Type B pancreatic cell (in vitro differentiated cells): Measurements from ENCODE around the gene COP1. TPM values are rescaled to one million over a fixed set of nuclear protein-coding genes. Genes with fewer than 3 reads are reported as not detected.

Experiments
- DNase-seq: peaks from one replicate; pipeline ENCODE4 v3.0.0; 2021; ENCODE audit warnings: mixed read lengths; ENCODE audit not compliant: unreplicated experiment; ENCODE audit errors: extremely low spot score
- H3K27ac Mint-ChIP-seq: 2 replicates; pipeline ENCODE4 v1.8.0; 2021; ENCODE audit warnings: mild to moderate bottlenecking, mixed read lengths
- H3K27me3 Mint-ChIP-seq: 2 replicates; pipeline ENCODE4 v1.8.0; 2021; ENCODE audit warnings: mixed read lengths
- H3K36me3 Mint-ChIP-seq: 2 replicates; pipeline ENCODE4 v1.8.0; 2021; ENCODE audit warnings: mixed read lengths
- H3K4me1 Mint-ChIP-seq: one replicate; pipeline ENCODE4 v1.8.0; 2021; ENCODE audit warnings: mixed read lengths; ENCODE audit not compliant: unreplicated experiment
- H3K4me3 Mint-ChIP-seq: 2 replicates; pipeline ENCODE4 v1.8.0; 2021; ENCODE audit warnings: mild to moderate bottlenecking, mixed read lengths
- H3K9me3 Mint-ChIP-seq: 2 replicates; pipeline ENCODE4 v1.8.0; 2021; ENCODE audit warnings: mixed read lengths
- total RNA-seq: library from RNA; stranded (reverse); gene quantifications from 2 replicates; pipeline ENCODE4 v1.2.1, GENCODE V29; 2021; ENCODE audit warnings: low replicate concordance
- TF ChIP-seq, protein P1 (sequence below): fragments of 200-600 bp; sonication (generic); conservative IDR thresholded peaks from 2 replicates; pipeline ENCODE4 v1.5.0; 2021; ENCODE audit warnings: antibody characterized with exemption, mild to moderate bottlenecking

COP1 gene
- total RNA-seq, 1 donor from 2014 or later, result 43.9 TPM

DNA sequence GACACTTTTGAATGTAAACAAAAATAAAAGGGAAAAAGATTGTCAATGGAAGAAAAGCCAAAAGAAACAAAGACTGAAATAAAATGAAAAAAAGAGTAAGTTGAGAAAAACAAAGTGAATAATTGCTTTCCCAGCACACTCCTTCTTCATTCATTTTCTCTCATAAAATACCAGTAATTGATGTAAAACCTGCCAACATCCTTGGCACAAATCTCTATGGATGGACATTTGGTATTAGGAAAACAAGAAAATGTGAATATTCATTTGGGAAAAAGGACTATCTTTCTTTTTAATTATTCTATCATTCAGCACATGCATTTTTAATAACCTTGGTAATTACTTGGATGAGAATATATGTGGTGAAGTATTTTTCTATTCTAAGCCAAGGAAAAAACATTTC, 259.3 kb downstream of the COP1 start:
- Mint-ChIP-seq H3K4me1 (no peaks in the 10 kb centered on the region), H3K9me3 (no peaks in the 10 kb centered on the region), H3K4me3 (no peak overlapping the region), H3K36me3 (peaks cover 26% of the 10 kb centered on the region), H3K27me3 (no peaks in the 10 kb centered on the region), H3K27ac (no peak overlapping the region)
- TF ChIP-seq, protein P1, sequence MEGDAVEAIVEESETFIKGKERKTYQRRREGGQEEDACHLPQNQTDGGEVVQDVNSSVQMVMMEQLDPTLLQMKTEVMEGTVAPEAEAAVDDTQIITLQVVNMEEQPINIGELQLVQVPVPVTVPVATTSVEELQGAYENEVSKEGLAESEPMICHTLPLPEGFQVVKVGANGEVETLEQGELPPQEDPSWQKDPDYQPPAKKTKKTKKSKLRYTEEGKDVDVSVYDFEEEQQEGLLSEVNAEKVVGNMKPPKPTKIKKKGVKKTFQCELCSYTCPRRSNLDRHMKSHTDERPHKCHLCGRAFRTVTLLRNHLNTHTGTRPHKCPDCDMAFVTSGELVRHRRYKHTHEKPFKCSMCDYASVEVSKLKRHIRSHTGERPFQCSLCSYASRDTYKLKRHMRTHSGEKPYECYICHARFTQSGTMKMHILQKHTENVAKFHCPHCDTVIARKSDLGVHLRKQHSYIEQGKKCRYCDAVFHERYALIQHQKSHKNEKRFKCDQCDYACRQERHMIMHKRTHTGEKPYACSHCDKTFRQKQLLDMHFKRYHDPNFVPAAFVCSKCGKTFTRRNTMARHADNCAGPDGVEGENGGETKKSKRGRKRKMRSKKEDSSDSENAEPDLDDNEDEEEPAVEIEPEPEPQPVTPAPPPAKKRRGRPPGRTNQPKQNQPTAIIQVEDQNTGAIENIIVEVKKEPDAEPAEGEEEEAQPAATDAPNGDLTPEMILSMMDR, result no peak
- DNase-seq, result no peak

DNA sequence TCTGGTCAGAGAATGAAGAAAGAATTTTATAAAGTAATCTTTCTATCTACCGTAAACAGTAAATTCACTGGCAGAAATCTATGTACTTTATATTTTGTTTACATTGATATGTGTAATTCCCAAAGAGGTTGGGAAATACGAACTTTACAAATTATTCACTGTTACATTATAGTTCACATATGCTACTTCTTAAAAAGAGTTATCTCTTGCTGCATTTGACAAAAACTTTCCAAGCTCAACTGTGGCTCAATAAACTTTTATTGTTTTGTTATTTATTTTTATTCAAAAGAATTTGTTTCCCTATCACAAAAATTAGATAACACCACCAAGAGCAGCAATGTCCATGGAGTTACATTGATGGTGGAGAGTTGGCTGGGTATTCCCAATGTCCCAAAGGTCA, 262.5 kb downstream of the COP1 start:
- peaks cover 44% of the 10 kb centered on the region for H3K36me3 Mint-ChIP-seq

DNA sequence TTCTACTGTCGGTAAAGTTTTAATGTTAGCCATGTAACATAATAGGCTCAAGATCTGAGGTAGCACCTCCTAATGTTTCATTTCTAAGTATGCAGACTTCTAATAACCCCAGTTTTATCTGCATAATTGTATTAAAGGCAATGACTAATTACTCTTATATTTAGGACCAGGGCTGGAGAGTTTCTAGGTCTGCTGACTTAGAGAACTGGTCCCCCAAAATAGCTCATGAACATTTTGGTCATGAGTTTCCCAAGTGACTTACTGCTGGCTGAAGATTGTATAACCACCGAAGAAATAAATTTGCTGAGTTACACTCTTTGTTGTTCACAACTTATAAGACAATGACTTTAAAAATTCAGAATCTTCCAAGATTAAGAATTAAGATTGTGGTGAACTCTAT, 265.9 kb downstream of the COP1 start:
- TF ChIP-seq, protein P1, result no peak
- no peaks in the 10 kb centered on the region for H3K4me1 Mint-ChIP-seq
- no peaks in the 10 kb centered on the region for H3K9me3 Mint-ChIP-seq
- H3K27me3 Mint-ChIP-seq, result no peaks in the 10 kb centered on the region
- peaks cover 48% of the 10 kb centered on the region for H3K36me3 Mint-ChIP-seq
- DNase-seq, result no peak
- H3K4me3 Mint-ChIP-seq, result no peak overlapping the region
- H3K27ac Mint-ChIP-seq, result no peak overlapping the region

More for the DNA sequence above, 262.5 kb downstream of the COP1 start:
- no peak for DNase-seq
- Mint-ChIP-seq H3K9me3 (no peaks in the 10 kb centered on the region), H3K4me1 (no peaks in the 10 kb centered on the region), H3K27me3 (no peaks in the 10 kb centered on the region), H3K4me3 (no peak overlapping the region), H3K27ac (no peak overlapping the region)
- TF ChIP-seq, protein P1, result no peak

DNA sequence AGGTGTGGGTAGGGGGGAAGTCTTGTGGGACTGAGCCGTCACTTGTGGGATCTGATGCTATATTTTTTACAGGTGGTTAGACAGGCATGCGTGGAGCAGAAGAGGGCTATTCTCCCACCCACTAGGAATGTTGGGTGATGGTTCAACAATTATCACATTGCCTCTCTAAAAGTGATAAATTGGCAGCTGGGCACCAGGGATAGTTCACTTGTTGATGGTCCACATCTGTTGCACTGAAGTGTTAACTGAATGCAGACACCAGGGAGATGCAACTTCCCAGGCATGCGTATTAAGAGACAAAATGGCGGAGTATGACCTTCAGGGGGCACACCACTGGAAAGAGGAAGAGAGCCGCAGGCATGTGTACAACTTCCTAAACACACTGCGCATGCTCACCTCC, 270.4 kb downstream of the COP1 start:
- Mint-ChIP-seq H3K9me3 (no peaks in the 10 kb centered on the region), H3K27me3 (no peaks in the 10 kb centered on the region), H3K4me1 (no peaks in the 10 kb centered on the region), H3K27ac (no peak overlapping the region), H3K36me3 (peaks cover 38% of the 10 kb centered on the region), H3K4me3 (no peak overlapping the region)
- DNase-seq, result no peak
- TF ChIP-seq, protein P1, result no peak

DNA sequence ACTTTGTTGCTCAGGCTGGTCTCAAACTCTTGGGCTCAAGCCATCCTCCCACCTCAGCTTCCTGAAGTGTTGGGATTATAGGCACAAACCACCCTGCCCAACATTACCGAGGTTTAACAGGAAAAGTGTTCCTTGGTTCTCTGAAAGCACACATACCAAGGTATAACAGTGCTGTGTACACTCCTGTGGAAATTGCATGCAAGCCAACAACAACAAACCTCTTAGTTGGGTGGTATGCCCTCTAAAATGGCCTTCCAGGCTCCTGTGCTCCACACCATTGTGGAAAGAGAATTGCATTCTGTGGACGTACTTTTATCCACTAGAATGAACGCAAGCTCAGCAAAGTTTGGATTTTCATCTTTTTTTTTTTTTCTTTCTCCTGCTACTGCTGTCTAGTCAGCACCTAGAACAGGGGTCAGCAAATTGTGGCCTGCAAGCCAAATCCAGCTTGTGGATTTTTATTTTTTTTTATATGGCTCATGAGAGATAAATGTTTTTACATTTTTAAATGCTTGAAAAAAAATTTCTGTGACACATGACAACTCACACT, 271.4 kb downstream of the COP1 start:
- Mint-ChIP-seq H3K36me3 (peaks cover 29% of the 10 kb centered on the region), H3K9me3 (no peaks in the 10 kb centered on the region), H3K4me3 (no peak overlapping the region), H3K27me3 (no peaks in the 10 kb centered on the region), H3K27ac (no peak overlapping the region), H3K4me1 (no peaks in the 10 kb centered on the region)
- TF ChIP-seq, protein P1, result no peak
- no peak for DNase-seq

DNA sequence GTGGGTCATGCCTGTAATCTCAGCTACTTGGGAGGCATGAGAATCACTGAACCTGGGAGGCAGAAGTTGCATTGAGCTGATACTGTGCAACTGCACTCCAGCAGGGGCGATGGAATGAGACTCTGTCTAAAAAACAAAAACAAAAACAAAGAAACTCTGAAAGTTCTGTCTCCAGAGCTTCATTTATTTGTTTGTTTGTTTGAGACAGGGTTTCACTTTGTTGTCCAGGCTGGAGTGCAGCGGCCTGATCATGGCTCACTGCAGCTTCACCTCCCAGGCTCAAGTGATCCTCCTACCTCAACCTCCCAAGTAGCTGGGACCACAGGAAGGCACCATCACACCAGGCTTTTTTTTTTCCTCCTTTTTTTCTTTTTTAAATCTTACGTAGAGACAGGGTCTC, 271.9 kb downstream of the COP1 start:
- no peak for DNase-seq
- no peak overlapping the region for H3K27ac Mint-ChIP-seq
- no peak overlapping the region for H3K4me3 Mint-ChIP-seq
- TF ChIP-seq, protein P1, result no peak
- H3K36me3 Mint-ChIP-seq, result peaks cover 25% of the 10 kb centered on the region
- no peaks in the 10 kb centered on the region for H3K27me3 Mint-ChIP-seq
- no peaks in the 10 kb centered on the region for H3K9me3 Mint-ChIP-seq
- no peaks in the 10 kb centered on the region for H3K4me1 Mint-ChIP-seq
